Mesothelial cell of epicardium (in vitro differentiated cells): Measurements from ENCODE around the gene SHISA3. TPM values are rescaled to one million over a fixed set of nuclear protein-coding genes. Genes with fewer than 3 reads are reported as not detected.

Experiments
- DNase-seq, 2 experiments: peaks; one replicate each; pipeline ENCODE4 v3.0.0; 2021; ENCODE audit warnings: low spot score in 2 of 2; ENCODE audit not compliant: unreplicated experiment in 2 of 2
- H3K27ac Mint-ChIP-seq: 2 replicates; pipeline ENCODE4 v1.8.0; 2021; ENCODE audit warnings: mixed read lengths
- H3K27me3 Mint-ChIP-seq: 2 replicates; pipeline ENCODE4 v1.8.0; 2021; ENCODE audit warnings: low read depth, mixed read lengths
- H3K36me3 Mint-ChIP-seq: 2 replicates; pipeline ENCODE4 v1.8.0; 2021; ENCODE audit warnings: mixed read lengths
- H3K4me1 Mint-ChIP-seq: 2 replicates; pipeline ENCODE4 v1.8.0; 2021; ENCODE audit warnings: mixed read lengths
- H3K4me3 Mint-ChIP-seq: 2 replicates; pipeline ENCODE4 v1.8.0; 2021; ENCODE audit warnings: mild to moderate bottlenecking, moderate library complexity, mixed read lengths
- H3K9me3 Mint-ChIP-seq: 2 replicates; pipeline ENCODE4 v1.8.0; 2021; ENCODE audit warnings: mixed read lengths
- total RNA-seq: library from RNA; stranded (reverse); gene quantifications from 3 replicates; pipeline ENCODE4 v1.2.1, GENCODE V29; 2021
- TF ChIP-seq, protein P1 (sequence below): fragments of 200-600 bp; sonication (generic); IDR thresholded peaks from one replicate; pipeline ENCODE4 v1.5.0; 2021; ENCODE audit warnings: antibody characterized with exemption; ENCODE audit not compliant: unreplicated experiment

SHISA3 gene
- total RNA-seq, 1 donor from 2014 or later: 3.2 TPM

DNA sequence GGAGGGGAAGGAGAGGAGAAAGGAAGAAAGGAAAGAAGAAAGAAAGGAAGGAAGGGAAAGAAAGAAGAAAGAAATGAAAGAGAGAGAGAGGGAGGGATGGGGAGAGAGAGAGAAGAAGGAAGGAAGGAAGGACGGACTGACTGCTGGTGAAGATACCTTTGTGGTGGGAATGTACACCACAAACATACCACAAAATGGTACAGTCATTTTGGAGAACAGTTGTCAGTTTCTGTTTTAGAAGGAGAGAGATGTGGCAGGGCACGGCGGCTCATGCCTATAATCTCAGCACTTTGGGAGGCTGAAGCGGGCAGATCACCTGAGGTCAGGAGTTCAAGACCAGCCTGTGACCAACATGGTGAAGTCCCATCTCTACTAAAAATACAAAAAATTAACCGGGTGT lies 40.0 kb upstream of the SHISA3 start:
- no peak for DNase-seq
- TF ChIP-seq, protein P1, sequence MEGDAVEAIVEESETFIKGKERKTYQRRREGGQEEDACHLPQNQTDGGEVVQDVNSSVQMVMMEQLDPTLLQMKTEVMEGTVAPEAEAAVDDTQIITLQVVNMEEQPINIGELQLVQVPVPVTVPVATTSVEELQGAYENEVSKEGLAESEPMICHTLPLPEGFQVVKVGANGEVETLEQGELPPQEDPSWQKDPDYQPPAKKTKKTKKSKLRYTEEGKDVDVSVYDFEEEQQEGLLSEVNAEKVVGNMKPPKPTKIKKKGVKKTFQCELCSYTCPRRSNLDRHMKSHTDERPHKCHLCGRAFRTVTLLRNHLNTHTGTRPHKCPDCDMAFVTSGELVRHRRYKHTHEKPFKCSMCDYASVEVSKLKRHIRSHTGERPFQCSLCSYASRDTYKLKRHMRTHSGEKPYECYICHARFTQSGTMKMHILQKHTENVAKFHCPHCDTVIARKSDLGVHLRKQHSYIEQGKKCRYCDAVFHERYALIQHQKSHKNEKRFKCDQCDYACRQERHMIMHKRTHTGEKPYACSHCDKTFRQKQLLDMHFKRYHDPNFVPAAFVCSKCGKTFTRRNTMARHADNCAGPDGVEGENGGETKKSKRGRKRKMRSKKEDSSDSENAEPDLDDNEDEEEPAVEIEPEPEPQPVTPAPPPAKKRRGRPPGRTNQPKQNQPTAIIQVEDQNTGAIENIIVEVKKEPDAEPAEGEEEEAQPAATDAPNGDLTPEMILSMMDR: no peak
- no peak overlapping the region for H3K4me3 Mint-ChIP-seq
- H3K27ac Mint-ChIP-seq: no peak overlapping the region
- peaks cover 34% of the 10 kb centered on the region for H3K4me1 Mint-ChIP-seq
- no peaks in the 10 kb centered on the region for H3K36me3 Mint-ChIP-seq
- H3K27me3 Mint-ChIP-seq: peaks cover 43% of the 10 kb centered on the region
- no peaks in the 10 kb centered on the region for H3K9me3 Mint-ChIP-seq

DNA sequence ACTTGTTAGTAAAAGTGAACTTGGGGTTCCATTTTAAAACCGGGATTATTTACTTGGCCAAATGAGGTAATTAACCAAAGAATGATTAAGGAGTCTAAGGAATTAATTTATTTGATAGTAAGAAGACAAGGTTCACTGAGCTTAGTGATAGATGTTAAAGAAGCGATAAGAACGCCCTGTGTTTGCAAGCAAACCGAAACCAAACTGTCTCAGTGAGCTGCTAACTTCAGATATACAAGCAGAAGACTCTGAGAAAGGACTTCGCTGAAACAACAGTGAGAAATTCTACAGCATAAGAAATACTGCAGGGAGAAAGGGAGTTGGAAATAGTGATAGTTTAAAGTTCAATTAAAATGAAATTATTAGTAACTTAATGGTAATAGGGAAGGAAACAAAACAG lies 37.6 kb upstream of the SHISA3 start:
- Mint-ChIP-seq H3K4me1 (peaks cover 25% of the 10 kb centered on the region), H3K27me3 (peaks cover 49% of the 10 kb centered on the region), H3K27ac (peak overlapping the region; percentile 17), H3K9me3 (no peaks in the 10 kb centered on the region), H3K36me3 (no peaks in the 10 kb centered on the region), H3K4me3 (peak overlapping the region; percentile 11)
- TF ChIP-seq, protein P1: no peak
- DNase-seq: no peak

DNA sequence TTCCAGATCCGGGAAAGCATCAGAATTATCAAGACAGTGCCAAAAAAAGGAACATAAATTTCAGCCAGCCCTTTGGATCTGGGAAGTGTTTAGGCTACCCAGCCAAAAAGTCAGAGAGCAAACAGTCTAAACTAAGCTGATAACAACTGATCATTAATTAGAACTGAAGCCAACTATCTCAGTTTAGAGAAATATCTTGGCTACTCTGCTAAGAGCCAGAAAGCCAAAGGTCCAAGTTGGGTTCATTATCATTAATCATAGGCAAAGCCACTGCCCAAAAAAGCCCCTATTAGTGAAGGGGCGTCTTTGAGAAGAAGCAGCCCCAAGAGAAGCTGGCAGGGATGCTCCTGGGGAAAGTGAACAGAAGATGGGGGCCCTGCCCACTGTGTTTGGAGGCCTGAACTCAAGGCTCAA lies 37.0 kb upstream of the SHISA3 start:
- no peak for DNase-seq
- peaks cover 21% of the 10 kb centered on the region for H3K4me1 Mint-ChIP-seq
- TF ChIP-seq, protein P1: no peak
- H3K4me3 Mint-ChIP-seq: no peak overlapping the region
- no peak overlapping the region for H3K27ac Mint-ChIP-seq
- peaks cover 47% of the 10 kb centered on the region for H3K27me3 Mint-ChIP-seq
- no peaks in the 10 kb centered on the region for H3K9me3 Mint-ChIP-seq
- no peaks in the 10 kb centered on the region for H3K36me3 Mint-ChIP-seq

DNA sequence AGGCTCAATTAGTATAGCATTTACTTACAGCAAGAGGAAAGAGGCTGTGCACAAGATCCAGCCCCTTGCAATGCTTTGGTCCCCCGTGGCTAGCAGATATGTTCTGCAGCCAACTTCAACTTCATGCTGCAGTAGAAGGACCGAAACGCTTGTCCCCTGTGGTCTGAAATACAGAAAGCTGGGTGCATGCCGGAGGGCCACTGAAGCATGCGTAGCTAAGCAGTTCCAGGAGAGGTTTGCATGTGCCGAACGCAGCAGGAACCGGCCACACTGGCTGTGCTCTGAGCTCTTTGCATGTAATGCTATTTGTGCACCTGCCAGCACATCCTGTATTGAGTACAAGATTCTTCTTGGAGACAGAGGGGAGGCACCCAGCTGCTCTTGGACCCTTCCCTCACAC lies 35.8 kb upstream of the SHISA3 start:
- H3K36me3 Mint-ChIP-seq: no peaks in the 10 kb centered on the region
- H3K9me3 Mint-ChIP-seq: no peaks in the 10 kb centered on the region
- peaks cover 16% of the 10 kb centered on the region for H3K4me1 Mint-ChIP-seq
- TF ChIP-seq, protein P1: no peak
- peaks cover 35% of the 10 kb centered on the region for H3K27me3 Mint-ChIP-seq
- no peak overlapping the region for H3K4me3 Mint-ChIP-seq
- no peak overlapping the region for H3K27ac Mint-ChIP-seq
- no peak for DNase-seq

DNA sequence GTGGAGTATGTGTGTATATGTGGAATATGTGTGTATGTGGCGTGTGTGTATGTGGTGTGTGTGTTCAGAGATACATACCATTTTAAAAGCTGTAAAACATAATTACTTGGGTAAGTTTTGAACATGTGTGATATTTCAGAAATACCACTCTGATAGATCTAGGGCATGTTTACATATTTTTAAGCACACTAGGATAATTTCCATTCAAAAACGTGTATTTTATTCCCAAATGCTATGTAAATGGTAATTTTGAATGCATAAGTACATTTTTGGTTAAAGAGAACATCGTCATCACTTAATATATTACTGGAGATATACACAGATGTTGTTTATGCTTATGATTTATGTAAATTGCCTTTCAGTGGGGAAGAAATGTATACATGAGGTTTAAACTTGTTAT lies 34.7 kb upstream of the SHISA3 start:
- H3K9me3 Mint-ChIP-seq: no peaks in the 10 kb centered on the region
- no peak overlapping the region for H3K27ac Mint-ChIP-seq
- H3K4me1 Mint-ChIP-seq: peaks cover 16% of the 10 kb centered on the region
- no peak for DNase-seq
- peaks cover 33% of the 10 kb centered on the region for H3K27me3 Mint-ChIP-seq
- H3K36me3 Mint-ChIP-seq: no peaks in the 10 kb centered on the region
- TF ChIP-seq, protein P1: no peak
- no peak overlapping the region for H3K4me3 Mint-ChIP-seq

DNA sequence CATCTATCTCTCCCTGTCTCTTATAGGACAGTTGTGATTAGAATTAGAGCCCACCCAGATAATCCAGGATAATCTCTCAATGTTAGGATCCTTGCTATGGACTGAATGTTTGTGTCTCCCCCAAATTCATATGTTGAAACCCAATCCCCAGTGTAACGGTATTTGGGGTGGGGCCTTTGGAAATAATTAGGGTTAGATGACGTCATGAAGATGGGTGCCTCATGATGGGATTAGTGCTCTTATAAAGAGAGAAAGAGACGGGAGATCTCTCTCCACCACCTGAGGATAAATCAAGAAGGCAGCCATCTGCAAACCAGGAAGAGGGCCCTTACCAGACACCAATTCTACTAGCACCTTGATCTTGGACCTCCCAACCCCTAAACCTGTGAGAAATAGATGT lies 33.7 kb upstream of the SHISA3 start:
- no peaks in the 10 kb centered on the region for H3K9me3 Mint-ChIP-seq
- no peak overlapping the region for H3K4me3 Mint-ChIP-seq
- peaks cover 27% of the 10 kb centered on the region for H3K27me3 Mint-ChIP-seq
- no peaks in the 10 kb centered on the region for H3K36me3 Mint-ChIP-seq
- no peak for DNase-seq
- peaks cover 15% of the 10 kb centered on the region for H3K4me1 Mint-ChIP-seq
- TF ChIP-seq, protein P1: no peak
- no peak overlapping the region for H3K27ac Mint-ChIP-seq
